Mesendoderm (in vitro differentiated cells): Measurements from ENCODE around the gene PLB1.
A peak's percentile ranks its signal among the peaks of the same experiment; 100 is the strongest.

Experiments used
- DNase-seq: peaks from one replicate; pipeline ENCODE4 v3.0.0; 2013
- H2AK5ac ChIP-seq: 2 replicates; pipeline ENCODE4 v1.6.1; 2013; ENCODE audit warnings: low read length, inconsistent platforms
- H2BK120ac ChIP-seq: 2 replicates; pipeline ENCODE4 v1.6.1; 2013; ENCODE audit warnings: low read depth, mild to moderate bottlenecking, low read length, moderate library complexity, mixed read lengths
- H2BK15ac ChIP-seq: replicated peaks from 2 replicates; pipeline ENCODE4 v1.6.1; 2013; ENCODE audit warnings: low read depth, mild to moderate bottlenecking, moderate library complexity
- H2BK5ac ChIP-seq: 2 replicates; pipeline ENCODE4 v1.6.1; 2013; ENCODE audit warnings: low read length, inconsistent platforms
- H3K18ac ChIP-seq: 2 replicates; pipeline ENCODE4 v1.6.1; 2013; ENCODE audit warnings: mild to moderate bottlenecking, low read length, mixed read lengths
- H3K23ac ChIP-seq: one replicate; pipeline ENCODE4 v1.6.1; 2013; ENCODE audit warnings: low read length
- H3K27ac ChIP-seq: 2 replicates; pipeline ENCODE4 v1.5.1; 2013; ENCODE audit warnings: low read depth, mild to moderate bottlenecking, inconsistent platforms, low read length, moderate library complexity
- H3K27me3 ChIP-seq: 2 replicates; pipeline ENCODE4 v1.6.1; 2013; ENCODE audit warnings: low read length, control low read depth, mild to moderate bottlenecking, inconsistent platforms; ENCODE audit not compliant: insufficient read depth, poor library complexity
- H3K36me3 ChIP-seq: 2 replicates; pipeline ENCODE4 v1.6.1; 2013; ENCODE audit warnings: low read length, inconsistent platforms; ENCODE audit not compliant: control insufficient read depth, insufficient read depth
- H3K4ac ChIP-seq: one replicate; pipeline ENCODE4 v1.6.1; 2013; ENCODE audit warnings: low read depth, mild to moderate bottlenecking, low read length, moderate library complexity
- H3K4me1 ChIP-seq: 2 replicates; pipeline ENCODE4 v1.6.1; 2013; ENCODE audit warnings: low read depth, low read length, inconsistent platforms; ENCODE audit not compliant: control insufficient read depth
- H3K4me2 ChIP-seq: 2 replicates; pipeline ENCODE4 v1.6.1; 2013; ENCODE audit warnings: low read length
- H3K4me3 ChIP-seq: 2 replicates; pipeline ENCODE4 v1.5.1; 2013; ENCODE audit warnings: mild to moderate bottlenecking, low read length
- H3K56ac ChIP-seq: one replicate; pipeline ENCODE4 v1.6.1; 2013; ENCODE audit warnings: low read length
- H3K79me1 ChIP-seq: 2 replicates; pipeline ENCODE4 v1.6.1; 2013; ENCODE audit warnings: low read length, inconsistent platforms
- H3K79me2 ChIP-seq: 2 replicates; pipeline ENCODE4 v1.6.1; 2013; ENCODE audit warnings: mild to moderate bottlenecking, low read length; ENCODE audit not compliant: control insufficient read depth, insufficient read depth
- H3K9ac ChIP-seq: 2 replicates; pipeline ENCODE4 v1.6.1; 2013; ENCODE audit warnings: low read length, inconsistent platforms
- H4K5ac ChIP-seq: one replicate; pipeline ENCODE4 v1.6.1; 2013; ENCODE audit warnings: low read length
- H4K8ac ChIP-seq: one replicate; pipeline ENCODE4 v1.6.1; 2013; ENCODE audit warnings: low read depth, mild to moderate bottlenecking, control low read depth, low read length, moderate library complexity
- WGBS: extraction: QIAGEN DNeasy Blood & Tissue Kit; methylation state at CpG from one replicate; pipeline ENCODE4 v1.1.7; 2013; ENCODE audit warnings: low lambda C conversion rate, missing lambda C conversion rate; ENCODE audit not compliant: insufficient coverage; ENCODE audit errors: extremely low coverage; 5-methylcytosine and 5-hydroxymethylcytosine counted together

PLB1 gene

DNA sequence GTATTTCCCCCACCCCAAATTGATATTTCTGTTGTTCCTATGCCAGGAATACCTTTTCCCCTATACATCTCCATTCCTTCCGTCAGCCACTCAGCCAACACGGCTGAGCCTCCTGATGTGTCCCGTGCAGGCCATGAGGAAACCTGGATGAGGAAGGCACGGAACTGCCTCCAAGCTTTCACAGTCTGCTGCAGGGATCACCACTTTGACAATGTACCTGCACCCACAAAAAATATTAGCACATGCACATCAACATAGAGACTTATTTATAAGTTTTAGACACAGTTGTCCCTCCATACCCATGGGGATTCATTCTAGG, 154.4 kb downstream of the PLB1 start:
- WGBS = no CpG with 5 or more reads among the region's 4 CpGs
- Histone ChIP-seq H3K27ac (no peak overlapping the region), H3K79me2 (no peaks in the 10 kb centered on the region), H2BK5ac (no peak overlapping the region), H3K4me2 (no peak overlapping the region), H3K4ac (no peak overlapping the region), H3K56ac (no peak overlapping the region), H3K4me1 (no peaks in the 10 kb centered on the region), H3K79me1 (no peaks in the 10 kb centered on the region), H2BK15ac (no peak overlapping the region), H3K18ac (no peak overlapping the region), H3K36me3 (no peaks in the 10 kb centered on the region), H3K27me3 (no peaks in the 10 kb centered on the region), H3K4me3 (no peak overlapping the region), H3K9ac (no peak overlapping the region), H4K5ac (no peak overlapping the region), H2BK120ac (no peak overlapping the region), H4K8ac (no peak overlapping the region), H3K23ac (no peak overlapping the region), H2AK5ac (no peak overlapping the region)
- no peak for DNase-seq

DNA sequence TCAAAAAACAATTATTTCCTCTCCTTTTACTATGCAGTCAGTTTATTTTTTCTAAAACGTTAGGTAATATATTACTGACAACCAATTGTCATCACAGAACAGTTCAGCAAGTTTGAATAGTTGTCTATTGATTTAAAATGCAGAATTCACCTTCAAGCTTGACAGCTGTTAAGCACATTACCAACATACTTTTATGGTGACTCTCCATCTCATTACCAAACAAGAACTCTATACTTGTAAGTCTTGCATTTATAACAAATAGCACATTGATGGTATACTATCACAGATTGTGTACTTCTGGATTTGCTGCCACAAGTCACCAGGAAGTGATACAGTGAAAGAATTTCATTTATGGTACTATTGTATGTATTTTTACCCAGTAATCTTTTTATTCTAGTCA, 156.4 kb downstream of the PLB1 start:
- 100% methylated on average over 1 of the region's 1 CpG for WGBS
- H2AK5ac ChIP-seq = no peak overlapping the region
- H3K79me2 ChIP-seq = no peaks in the 10 kb centered on the region
- no peaks in the 10 kb centered on the region for H3K27me3 ChIP-seq
- H3K56ac ChIP-seq = no peak overlapping the region
- H3K18ac ChIP-seq = no peak overlapping the region
- no peak overlapping the region for H2BK5ac ChIP-seq
- H3K4me1 ChIP-seq = no peaks in the 10 kb centered on the region
- H2BK15ac ChIP-seq = no peak overlapping the region
- H3K4me2 ChIP-seq = no peak overlapping the region
- no peak overlapping the region for H3K27ac ChIP-seq
- H3K79me1 ChIP-seq = no peaks in the 10 kb centered on the region
- H3K23ac ChIP-seq = no peak overlapping the region
- no peak overlapping the region for H4K5ac ChIP-seq
- DNase-seq = no peak
- H4K8ac ChIP-seq = no peak overlapping the region
- no peak overlapping the region for H3K9ac ChIP-seq
- H3K4ac ChIP-seq = no peak overlapping the region
- H3K36me3 ChIP-seq = no peaks in the 10 kb centered on the region
- H3K4me3 ChIP-seq = no peak overlapping the region
- no peak overlapping the region for H2BK120ac ChIP-seq

DNA sequence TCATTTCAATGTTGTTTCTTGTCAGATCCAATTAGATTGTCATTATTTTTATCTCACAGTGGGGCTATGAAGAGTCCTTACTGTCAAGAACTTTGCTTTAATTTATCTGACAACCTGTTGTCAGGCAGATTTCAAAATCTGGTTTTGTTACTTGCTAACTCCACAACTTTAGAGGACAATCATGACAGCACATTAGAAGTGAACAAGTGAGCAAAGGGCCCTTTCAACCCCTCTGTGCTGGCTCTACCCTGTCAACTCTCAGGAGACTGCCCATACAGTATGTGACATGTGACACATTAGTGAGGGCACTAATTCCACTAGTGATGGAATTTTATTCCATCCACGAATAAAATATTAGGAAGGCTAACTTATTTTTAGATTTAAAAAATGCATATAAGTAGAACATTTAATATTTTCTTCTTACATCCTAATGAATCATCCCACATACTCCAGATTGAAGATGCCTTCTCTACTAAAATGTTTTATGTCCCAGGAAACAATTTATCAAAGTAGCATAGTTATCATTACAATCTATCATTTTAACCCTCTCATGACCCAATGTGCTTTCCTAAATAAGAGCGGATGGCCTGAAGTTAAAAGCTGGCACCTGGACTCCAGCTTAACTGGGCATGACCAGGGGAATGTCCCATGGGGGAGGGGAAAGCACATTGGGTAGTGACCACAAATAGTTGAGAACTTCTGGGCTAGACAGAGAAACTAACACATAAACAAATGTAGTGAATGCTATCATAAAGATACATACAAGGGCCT, 158.2 kb downstream of the PLB1 start:
- no peak overlapping the region for H3K4me3 ChIP-seq
- H2BK120ac ChIP-seq = no peak overlapping the region
- no peak overlapping the region for H3K56ac ChIP-seq
- no peak overlapping the region for H2BK15ac ChIP-seq
- H3K36me3 ChIP-seq = no peaks in the 10 kb centered on the region
- H3K79me1 ChIP-seq = no peaks in the 10 kb centered on the region
- no CpG with 5 or more reads among the region's 2 CpGs for WGBS
- no peak overlapping the region for H3K18ac ChIP-seq
- H3K27me3 ChIP-seq = no peaks in the 10 kb centered on the region
- no peak overlapping the region for H3K4me2 ChIP-seq
- DNase-seq = no peak
- H4K8ac ChIP-seq = no peak overlapping the region
- no peaks in the 10 kb centered on the region for H3K79me2 ChIP-seq
- H3K23ac ChIP-seq = no peak overlapping the region
- no peak overlapping the region for H3K27ac ChIP-seq
- no peak overlapping the region for H3K9ac ChIP-seq
- no peak overlapping the region for H4K5ac ChIP-seq
- H2BK5ac ChIP-seq = no peak overlapping the region
- H2AK5ac ChIP-seq = no peak overlapping the region
- no peaks in the 10 kb centered on the region for H3K4me1 ChIP-seq
- H3K4ac ChIP-seq = no peak overlapping the region

DNA sequence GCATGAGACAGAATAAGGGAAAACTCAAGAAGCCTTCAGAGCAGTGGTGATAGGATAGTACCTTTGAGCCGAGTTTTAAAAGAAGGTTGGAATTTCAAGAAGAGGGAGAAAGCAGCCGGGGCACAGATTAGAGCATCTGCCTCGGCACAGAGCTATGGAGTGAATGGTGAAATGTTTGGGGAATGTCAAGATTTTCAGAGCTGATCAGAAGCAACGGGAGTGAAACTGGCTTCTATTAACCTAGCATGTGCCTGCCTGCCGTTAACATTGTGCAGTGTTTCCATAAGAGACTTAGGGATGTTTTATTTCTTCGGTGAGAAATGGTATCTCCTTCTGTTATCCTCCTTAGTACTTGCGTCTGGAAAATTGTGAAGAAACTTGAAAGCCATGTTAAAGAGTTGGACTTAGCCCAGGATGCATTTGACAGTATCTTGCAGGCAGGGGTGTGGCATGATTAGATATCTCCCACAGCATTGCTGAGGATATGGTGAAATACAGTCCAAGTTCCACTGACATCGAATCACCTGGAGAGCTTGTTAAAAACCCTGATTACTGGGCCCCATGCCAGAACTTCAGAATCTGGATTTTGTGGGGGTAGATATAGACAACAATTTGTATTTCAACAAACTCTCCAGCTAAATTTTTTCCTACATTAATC, 158.9 kb downstream of the PLB1 start:
- peak; percentile 23 for DNase-seq
- Histone ChIP-seq H3K23ac (no peak overlapping the region), H3K27me3 (no peaks in the 10 kb centered on the region), H2BK120ac (no peak overlapping the region), H3K27ac (no peak overlapping the region), H3K36me3 (no peaks in the 10 kb centered on the region), H3K79me1 (no peaks in the 10 kb centered on the region), H2BK15ac (no peak overlapping the region), H3K4me2 (no peak overlapping the region), H2AK5ac (no peak overlapping the region), H2BK5ac (no peak overlapping the region), H4K5ac (no peak overlapping the region), H3K56ac (no peak overlapping the region), H3K4me3 (no peak overlapping the region), H3K9ac (no peak overlapping the region), H3K4ac (no peak overlapping the region), H3K4me1 (no peaks in the 10 kb centered on the region), H4K8ac (no peak overlapping the region), H3K18ac (no peak overlapping the region), H3K79me2 (no peaks in the 10 kb centered on the region)
- WGBS = no CpG with 5 or more reads among the region's 8 CpGs

DNA sequence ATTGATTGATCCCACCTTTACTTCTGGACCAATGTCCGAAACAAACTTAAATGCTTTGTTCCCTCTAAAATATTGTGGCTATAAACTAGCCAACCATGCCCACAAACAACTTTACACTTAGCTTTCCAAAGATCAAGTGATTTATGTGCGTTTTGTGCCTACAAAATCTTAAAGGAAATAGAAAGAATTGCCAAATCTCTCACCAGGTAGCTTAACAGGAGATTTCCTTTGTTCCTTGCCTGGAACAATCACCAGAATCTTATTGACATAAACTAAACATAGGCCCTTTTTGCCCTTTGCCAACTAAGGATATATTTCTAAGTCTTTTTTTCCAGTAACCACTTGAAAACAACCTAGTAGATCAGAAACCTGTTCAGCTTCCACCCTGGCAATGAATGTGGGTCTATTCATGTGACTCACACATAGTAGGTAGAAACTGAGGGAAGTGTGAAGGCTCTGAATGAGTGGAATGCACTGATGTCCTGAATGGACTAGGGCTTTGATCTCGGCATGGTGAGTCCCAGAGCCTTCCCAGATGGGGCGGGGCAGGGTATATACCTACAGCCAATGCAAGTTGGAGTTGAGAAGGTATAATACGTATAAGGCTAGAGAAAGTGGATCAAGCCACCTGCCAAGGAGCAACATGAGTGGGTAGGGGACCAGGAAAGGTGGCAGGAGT, 161.2 kb downstream of the PLB1 start:
- Histone ChIP-seq H3K56ac (no peak overlapping the region), H2BK120ac (no peak overlapping the region), H3K79me1 (no peaks in the 10 kb centered on the region), H3K23ac (no peak overlapping the region), H3K4me1 (no peaks in the 10 kb centered on the region), H4K5ac (no peak overlapping the region), H2AK5ac (no peak overlapping the region), H3K9ac (no peak overlapping the region), H3K27me3 (no peaks in the 10 kb centered on the region), H3K79me2 (no peaks in the 10 kb centered on the region), H2BK5ac (no peak overlapping the region), H3K4ac (no peak overlapping the region), H3K27ac (no peak overlapping the region), H2BK15ac (no peak overlapping the region), H3K36me3 (no peaks in the 10 kb centered on the region), H4K8ac (no peak overlapping the region), H3K4me3 (no peak overlapping the region), H3K4me2 (no peak overlapping the region), H3K18ac (no peak overlapping the region)
- DNase-seq = peak; percentile 66
- no CpG with 5 or more reads among the region's 5 CpGs for WGBS
